GM12878 (cell line): ENCODE measurements around the gene STEAP1B. TPM values are rescaled to one million over a fixed set of nuclear protein-coding genes. Genes with fewer than 3 reads are reported as not detected.

Experiments
- ATAC-seq: fragments of 200-7000 bp; cut with Tn5 transposase; 3 replicates; pipeline ENCODE4 v1.9.1; 2020; ENCODE audit warnings: mild to moderate bottlenecking, moderate library complexity
- BruUV-seq: library from RNA; stranded (reverse); fragments of 400-500 nt; replicated peaks from 2 replicates; lab custom pipeline; 2021; lab: Mats Ljungman, UMichigan
- CTCF ChIA-PET: fragments of 300-600 bp; sonication (Branson Sonifier 250); formaldehyde crosslinking; extraction: SDS; loops from one replicate; lab custom pipeline; 2021; ENCODE audit warnings: inconsistent platforms; lab: Yijun Ruan, JAX
- POLR2A ChIA-PET: fragments of 350-600 bp; formaldehyde crosslinking; extraction: SDS; loops from one replicate; lab custom pipeline; 2021; ENCODE audit warnings: inconsistent platforms; lab: Charles Lee
- RAD21 ChIA-PET: fragments of 300-600 bp; sonication (Branson Sonifier 250); formaldehyde crosslinking; loops from one replicate; lab custom pipeline; 2023; ENCODE audit warnings: antibody characterized with exemption; ENCODE audit not compliant: unreplicated experiment; lab: Charles Lee
- SMC1A ChIA-PET: fragments of 300-600 bp; sonication (Branson Sonifier 250); formaldehyde crosslinking; loops from one replicate; lab custom pipeline; 2023; ENCODE audit not compliant: unreplicated experiment, uncharacterized antibody; lab: Charles Lee
- DNase-seq: peaks from one replicate; pipeline ENCODE4 v3.0.0-alpha.2; 2011; ENCODE audit warnings: low read depth, low spot score
- FAIRE-seq: peaks from 3 replicates; lab custom pipeline; 2011; peaks lifted over from hg19 to GRCh38; lab: Jason Lieb, UNC
- H2AFZ ChIP-seq: 2 replicates; pipeline ENCODE4 v1.6.0; 2011; ENCODE audit warnings: low read depth, low read length, control low read depth; ENCODE audit not compliant: control insufficient read depth
- H3K27ac ChIP-seq: 2 replicates; pipeline ENCODE4 v1.5.1; 2011; ENCODE audit warnings: control low read depth; ENCODE audit not compliant: control insufficient read depth, insufficient read depth
- H3K27me3 ChIP-seq, 2 experiments: replicated peaks in 1 of 2; 2 replicates each; pipeline versions ENCODE4 v1.6.0 to v1.6.1; 2011; ENCODE audit warnings: low read length in 1 of 2; ENCODE audit not compliant: control insufficient read depth in 2 of 2, insufficient read depth in 2 of 2
- H3K36me3 ChIP-seq, 2 experiments: 2 replicates each; pipeline ENCODE4 v1.5.1; 2011; ENCODE audit warnings: low read length in 1 of 2; ENCODE audit not compliant: control insufficient read depth in 2 of 2, insufficient read depth in 2 of 2
- H3K4me1 ChIP-seq: 2 replicates; pipeline ENCODE4 v1.6.1; 2011; ENCODE audit warnings: mild to moderate bottlenecking, low read length, moderate library complexity, mixed read lengths; ENCODE audit not compliant: control insufficient read depth, insufficient read depth
- H3K4me2 ChIP-seq: 2 replicates; pipeline ENCODE4 v1.6.0; 2011; ENCODE audit warnings: control low read depth; ENCODE audit not compliant: control insufficient read depth, insufficient read depth
- H3K4me3 ChIP-seq: fragments of 200-600 bp; sonication (generic); 2 replicates; pipeline ENCODE4 v1.5.1; 2016
- H3K79me2 ChIP-seq: 2 replicates; pipeline ENCODE4 v1.6.0; 2011; ENCODE audit warnings: low read length; ENCODE audit not compliant: control insufficient read depth, insufficient read depth
- H3K9ac ChIP-seq: 2 replicates; pipeline ENCODE4 v1.8.0; 2011; ENCODE audit warnings: low read length, control low read depth, mixed read lengths; ENCODE audit not compliant: control insufficient read depth, insufficient read depth
- H3K9me3 ChIP-seq: replicated peaks from 3 replicates; pipeline ENCODE4 v1.5.1; 2011; ENCODE audit warnings: mild to moderate bottlenecking, low read length; ENCODE audit not compliant: control insufficient read depth, insufficient read depth
- H4K20me1 ChIP-seq: 2 replicates; pipeline ENCODE4 v1.6.0; 2011; ENCODE audit not compliant: control insufficient read depth, insufficient read depth
- CBFB ChIP-seq: IDR thresholded peaks from 2 replicates; pipeline ENCODE4 v1.6.1; 2016; ENCODE audit warnings: antibody characterized with exemption, low read depth
- CHD1 ChIP-seq: IDR thresholded peaks from 2 replicates; pipeline ENCODE4 v1.6.1; 2012; ENCODE audit warnings: low read depth, low read length, improper control_type of control experiment
- CREB1 ChIP-seq: IDR thresholded peaks from 2 replicates; pipeline ENCODE4 v1.6.1; 2012; ENCODE audit warnings: low read depth, mild to moderate bottlenecking, inconsistent platforms
- EP300 ChIP-seq, 2 experiments: fragments of 150-350 bp in 1 of 2; IDR thresholded peaks; 2 replicates each; pipeline ENCODE4 v1.6.1; 2011 to 2012; ENCODE audit warnings: low read depth in 2 of 2, low read length in 2 of 2, borderline replicate concordance in 1 of 2, improper control_type of control experiment in 1 of 2, inconsistent platforms in 1 of 2; ENCODE audit not compliant: control insufficient read depth in 1 of 2
- HCFC1 ChIP-seq: fragments of 150-350 bp; IDR thresholded peaks from 2 replicates; pipeline ENCODE4 v1.6.1; 2014; ENCODE audit warnings: low read length
- MEF2A ChIP-seq: IDR thresholded peaks from 2 replicates; pipeline ENCODE4 v1.6.1; 2011; ENCODE audit warnings: low read depth, mild to moderate bottlenecking, low read length, moderate library complexity; ENCODE audit not compliant: insufficient read depth
- MTA2 ChIP-seq: fragments of 450-650 bp; IDR thresholded peaks from 2 replicates; pipeline ENCODE4 v1.6.1; 2016; ENCODE audit warnings: low read depth, mild to moderate bottlenecking, moderate library complexity
- MYB ChIP-seq: fragments of 150-350 bp; IDR thresholded peaks from 2 replicates; pipeline ENCODE4 v1.6.1; 2014; ENCODE audit warnings: mild to moderate bottlenecking, low read depth, low read length, borderline replicate concordance
- PAX8 ChIP-seq: fragments of 450-650 bp; IDR thresholded peaks from 2 replicates; pipeline ENCODE4 v1.6.1; 2017; ENCODE audit warnings: mild to moderate bottlenecking, moderate library complexity
- TCF3 ChIP-seq: IDR thresholded peaks from 2 replicates; pipeline ENCODE4 v1.6.1; 2012; ENCODE audit warnings: low read depth, mild to moderate bottlenecking, low read length, borderline replicate concordance; ENCODE audit not compliant: insufficient read depth
- ZSCAN29 ChIP-seq: fragments of 450-650 bp; IDR thresholded peaks from 2 replicates; pipeline ENCODE4 v1.6.1; 2017; ENCODE audit warnings: mild to moderate bottlenecking, moderate library complexity
- WGBS: methylation state at CpG from one replicate; pipeline ENCODE4 v1.1.6; 2016; ENCODE audit warnings: low lambda C conversion rate; ENCODE audit not compliant: insufficient replicate concordance, insufficient coverage; ENCODE audit errors: missing lambda C conversion rate; 5-methylcytosine and 5-hydroxymethylcytosine counted together
- in situ Hi-C: fragments of 300-500 bp; cut with MboI; formaldehyde crosslinking; loops from 9 replicates; pipeline ENCODE4 v1.14.3; 2018; ENCODE audit warnings: mixed read lengths
- intact Hi-C: fragments of 100-400 bp; cut with micrococcal nuclease; formaldehyde crosslinking; loops from one replicate; pipeline ENCODE4 v1.14.2; 2022; ENCODE audit not compliant: unreplicated experiment
- polyA plus RNA-seq, 11 experiments: library from polyadenylated mRNA; depleted of rRNA in 4 of 11; unstranded in 6 of 11; stranded (reverse) in 5 of 11; fragments of >200 nt; fragmentation: Nextera tagmentation in 4 of 11; fragmentation: Illumina TruSeq in 1 of 11; extraction: Ambion mirVana in 4 of 11; extraction: Trizol in 1 of 11; gene quantifications; 1 replicate in 1 of 11; 2 replicates in 10 of 11; pipeline versions ENCODE4 v1.2.1 to v1.2.3, GENCODE V29; 2011 to 2016; ENCODE audit warnings: inconsistent platforms in 2 of 11, missing spikeins in 2 of 11, low read depth in 1 of 11
- total RNA-seq, 4 experiments: library from RNA; depleted of rRNA in 3 of 4; stranded (reverse); fragments of >200 nt in 3 of 4; fragmentation: Illumina TruSeq in 1 of 4; extraction: Trizol in 1 of 4; gene quantifications; 2 replicates each; pipeline versions ENCODE4 v1.2.1 to v1.2.3, GENCODE V29; 2013 to 2021

Gene STEAP1B
- total and polyA plus RNA-seq, 10 of the 15 experiments (the other 5 are each of a cell fraction or from before 2014, with no cell fraction given): 0.14 TPM; not detected in 9

DNA sequence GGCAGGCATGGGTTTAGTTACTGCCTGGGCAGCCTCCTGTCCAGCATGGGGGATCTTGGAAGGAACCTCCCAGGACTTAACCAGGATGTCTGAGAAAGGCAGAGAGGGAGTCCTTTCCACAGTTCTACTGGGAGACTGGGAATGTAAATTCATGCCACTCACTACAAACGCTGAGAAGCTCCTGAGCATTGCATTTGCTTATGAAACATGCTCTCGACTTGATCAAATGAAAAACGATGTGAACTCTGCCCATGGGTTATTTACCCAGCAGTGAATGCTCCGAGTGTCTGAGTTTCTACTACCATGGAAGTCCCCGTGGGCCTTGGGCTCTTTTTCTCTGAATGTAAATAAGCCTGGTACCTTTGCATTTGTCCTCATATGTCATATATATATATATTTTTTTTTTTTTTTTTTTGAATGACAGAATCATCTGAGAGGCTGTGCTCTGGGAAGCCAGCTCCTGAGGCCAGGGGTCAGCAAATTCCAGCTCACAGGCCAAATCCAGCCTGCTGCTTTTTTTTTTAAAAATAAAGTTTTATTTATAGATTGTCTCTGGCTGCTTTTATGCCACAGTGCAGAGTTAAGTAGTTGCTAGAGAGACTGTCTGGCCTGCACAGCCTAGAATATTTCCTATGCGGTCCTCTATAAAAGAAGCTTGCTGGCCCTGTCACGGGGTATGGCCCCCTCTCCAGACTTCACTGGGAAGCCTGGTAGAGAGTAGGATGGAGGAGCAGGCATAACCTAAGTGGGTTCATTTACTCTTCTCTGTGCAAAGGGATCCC lies 121.6 kb downstream of the STEAP1B start:
- Histone ChIP-seq H3K79me2 (no peaks in the 10 kb centered on the region), H3K9ac (no peak overlapping the region), H3K4me3 (no peak overlapping the region), H3K27me3 (no peaks in the 10 kb centered on the region; a peak in 1 of 4 replicates), H2AFZ (peak overlapping the region; percentile 6; the same call in 1 of the 2 replicates), H3K27ac (no peak overlapping the region), H4K20me1 (no peaks in the 10 kb centered on the region), H3K4me2 (no peak overlapping the region), H3K36me3 (no peaks in the 10 kb centered on the region), H3K9me3 (no peaks in the 10 kb centered on the region; the same call in 2 of the 3 replicates), H3K4me1 (peaks cover 13% of the 10 kb centered on the region)
- WGBS: 28% methylated on average over 7 of the region's 7 CpGs
- intact Hi-C loops (no loop called here), in situ Hi-C loops (no loop called here)
- no peak for TF ChIP-seq CHD1
- no peak for TF ChIP-seq PAX8
- TF ChIP-seq TCF3: no peak
- no peak for TF ChIP-seq CREB1
- no peak for TF ChIP-seq EP300 (IDR thresholded peaks at IDR 0.05; ENCODE audit: borderline replicate concordance in 1 of 2, control insufficient read depth in 1 of 2, low read depth in 2 of 2, low read length in 2 of 2)
- no peak for TF ChIP-seq MEF2A
- TF ChIP-seq ZSCAN29: no peak
- no peak for TF ChIP-seq CBFB
- no peak for TF ChIP-seq HCFC1
- no peak for TF ChIP-seq MTA2
- no peak for TF ChIP-seq MYB
- POLR2A ChIA-PET: interaction anchor here (0.6 kb wide), 1 partner anchor 184 kb away, joined by 3 read pairs; no protein-coding TSS in a partner anchor
- BruUV-seq: no TSS peak
- no peak for ATAC-seq
- DNase-seq: no peak
- RAD21 ChIA-PET: no interaction called here
- FAIRE-seq: no peak
- SMC1A ChIA-PET: no interaction called here
- CTCF ChIA-PET: interaction anchor here (1.2 kb wide), 1 partner anchor 12 kb away, joined by 3 read pairs; no protein-coding TSS in a partner anchor
